Activated naive CD4-positive, alpha-beta T cell treated with anti-CD3 and anti-CD28 coated beads for 36 hours (primary cell): ENCODE measurements around the gene XAB2. TPM values are rescaled to one million over a fixed set of nuclear protein-coding genes. Genes with fewer than 3 reads are reported as not detected.

Experiments
- CTCF ChIA-PET: fragments of 350-600 bp; sonication (Branson Sonifier 250); formaldehyde crosslinking; loops from one replicate; lab custom pipeline; 2021; ENCODE audit warnings: antibody characterized with exemption; lab: Charles Lee
- DNase-seq: peaks from one replicate; pipeline ENCODE4 v3.0.0-alpha.2; 2020
- H3K27ac Mint-ChIP-seq: one replicate; pipeline ENCODE4 v1.8.0; 2021; ENCODE audit warnings: mild to moderate bottlenecking, mixed read lengths
- H3K27me3 Mint-ChIP-seq: one replicate; pipeline ENCODE4 v1.8.0; 2021; ENCODE audit warnings: low read depth, mixed read lengths
- H3K36me3 Mint-ChIP-seq: one replicate; pipeline ENCODE4 v1.8.0; 2021; ENCODE audit warnings: low read depth, mixed read lengths
- H3K4me1 Mint-ChIP-seq: one replicate; pipeline ENCODE4 v1.8.0; 2021; ENCODE audit warnings: low read depth, mixed read lengths
- H3K4me3 Mint-ChIP-seq: one replicate; pipeline ENCODE4 v1.8.0; 2021; ENCODE audit warnings: mild to moderate bottlenecking, moderate library complexity, mixed read lengths
- H3K9me3 Mint-ChIP-seq: one replicate; pipeline ENCODE4 v1.8.0; 2021; ENCODE audit warnings: mixed read lengths
- intact Hi-C: fragments of 100-400 bp; cut with micrococcal nuclease; formaldehyde crosslinking; loops from one replicate; pipeline ENCODE4 v1.15.1; 2023
- microRNA-seq: library from miRNA; unstranded; fragments of <30 nt; microRNA quantifications from one replicate; pipeline ENCODE4 v1.2.0, GENCODE V29; 2022; ENCODE audit warnings: borderline microRNAs expressed, borderline replicate concordance
- total RNA-seq, 2 experiments: library from RNA; stranded (reverse); gene quantifications; one replicate each; pipeline ENCODE4 v1.2.3, GENCODE V29; 2021

Gene XAB2
- total RNA-seq, 2 experiments from 2014 or later, result 60.0 to 60.4 TPM

DNA sequence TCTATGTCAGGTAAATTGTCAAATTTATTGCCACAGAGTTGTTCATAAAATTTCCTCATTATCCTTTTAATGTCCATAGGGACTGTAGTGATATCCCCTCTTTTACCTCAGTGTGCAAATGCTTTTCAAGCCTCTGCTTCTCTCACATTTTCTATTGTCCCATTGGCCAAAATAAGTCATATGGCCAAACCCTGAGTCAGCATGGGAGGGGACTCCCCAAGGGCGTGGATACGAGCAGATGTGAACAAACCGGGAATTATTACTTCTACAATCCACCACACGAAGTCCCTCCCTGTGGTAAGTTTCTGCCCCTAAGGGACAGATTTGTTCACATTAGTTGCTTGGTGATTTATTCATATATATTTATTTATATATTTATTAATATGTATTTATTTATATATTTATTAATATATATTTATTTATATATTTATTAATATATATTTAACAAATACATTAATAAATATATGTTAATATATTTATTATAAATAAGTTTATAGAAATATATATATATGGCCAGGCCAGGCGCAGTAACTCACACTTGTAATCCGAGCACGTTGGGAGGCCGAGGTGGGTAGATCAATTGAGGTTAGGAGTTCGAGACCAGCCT lies 53.8 kb downstream of the XAB2 start:
- no peaks in the 10 kb centered on the region for H3K4me1 Mint-ChIP-seq
- no peak overlapping the region for H3K27ac Mint-ChIP-seq
- no peak overlapping the region for H3K4me3 Mint-ChIP-seq
- no peak for DNase-seq
- H3K27me3 Mint-ChIP-seq, result peaks cover 4% of the 10 kb centered on the region
- H3K36me3 Mint-ChIP-seq, result no peaks in the 10 kb centered on the region
- intact Hi-C loops, result no loop called here
- CTCF ChIA-PET, result no interaction called here
- H3K9me3 Mint-ChIP-seq, result no peaks in the 10 kb centered on the region

DNA sequence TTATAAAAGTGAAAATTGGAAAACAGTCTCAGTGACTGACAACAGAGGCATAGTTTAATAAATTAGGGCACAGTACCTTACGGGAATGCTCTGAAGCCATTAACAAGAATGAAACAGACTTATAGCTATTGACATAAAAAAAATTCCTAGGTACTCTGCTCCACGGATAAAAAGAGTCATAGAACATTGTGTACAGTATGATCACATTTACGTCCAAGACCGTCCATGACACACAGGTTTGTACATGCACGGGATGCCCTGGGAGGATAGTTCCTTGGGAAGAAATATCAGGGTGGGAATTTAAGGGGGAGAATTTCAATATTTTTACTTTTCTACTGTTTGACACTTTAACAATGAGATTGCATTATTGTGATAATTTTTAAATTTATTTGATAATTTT lies 58.6 kb downstream of the XAB2 start:
- no peak for DNase-seq
- H3K27ac Mint-ChIP-seq, result no peak overlapping the region
- intact Hi-C loops, result no loop called here
- H3K27me3 Mint-ChIP-seq, result no peaks in the 10 kb centered on the region
- H3K36me3 Mint-ChIP-seq, result no peaks in the 10 kb centered on the region
- no peaks in the 10 kb centered on the region for H3K9me3 Mint-ChIP-seq
- CTCF ChIA-PET, result interaction anchor here (0.6 kb wide), 1 partner anchor 240 kb away, joined by 3 read pairs; no protein-coding TSS in a partner anchor
- H3K4me3 Mint-ChIP-seq, result no peak overlapping the region
- no peaks in the 10 kb centered on the region for H3K4me1 Mint-ChIP-seq

Small RNA genes lying within 50 kb of the gene (microRNA-seq; reads per million reads assigned to microRNA genes)
- not detected for gene MIR6792

Other genes starting within 250 kb of the XAB2 start
- 1 to 10 TPM in 1 of 2 experiments, under 1 TPM in 1; 0.86 to 1.1 TPM for gene PEX11G, start 140.5 kb downstream of the XAB2 start, total RNA-seq
- 1 to 10 TPM; 3.7 to 3.9 TPM for gene ZNF358, start 113.4 kb downstream of the XAB2 start, total RNA-seq
- gene MCOLN1, start 106.9 kb downstream of the XAB2 start, total RNA-seq, result 1 to 10 TPM; 4.2 to 5.2 TPM
- 10 to 100 TPM; 75.5 to 81.7 TPM for gene PNPLA6, start 93.8 kb downstream of the XAB2 start, total RNA-seq
- under 1 TPM; 0.24 to 0.30 TPM for gene CAMSAP3, start 33.7 kb downstream of the XAB2 start, total RNA-seq
- gene PET100, start 248 bp upstream of the XAB2 start, total RNA-seq, result 10 to 100 TPM; 93.9 to 96.5 TPM
- under 1 TPM in 1 of 2 experiments, not detected in 1; 0.64 TPM for gene PCP2, start 4.2 kb upstream of the XAB2 start, total RNA-seq
- gene STXBP2, start 7.6 kb upstream of the XAB2 start, total RNA-seq, result 10 to 100 TPM; 88.4 to 92.4 TPM
- gene RETN, start 39.5 kb upstream of the XAB2 start, total RNA-seq, result not detected
- not detected for gene MCEMP1, start 47.5 kb upstream of the XAB2 start, total RNA-seq
- 10 to 100 TPM; 74.7 to 82.4 TPM for gene TRAPPC5, start 51.3 kb upstream of the XAB2 start, total RNA-seq
- under 1 TPM; 0.86 to 0.89 TPM for gene FCER2, start 72.6 kb upstream of the XAB2 start, total RNA-seq
- gene CLEC4G, start 102.6 kb upstream of the XAB2 start, total RNA-seq, result not detected
- not detected for gene CD209, start 118.0 kb upstream of the XAB2 start, total RNA-seq
- not detected for gene CLEC4M, start 133.7 kb upstream of the XAB2 start, total RNA-seq
- 1 to 10 TPM; 5.2 TPM for gene EVI5L, start 200.7 kb upstream of the XAB2 start, total RNA-seq
- gene PRR36, start 244.8 kb upstream of the XAB2 start, total RNA-seq, result under 1 TPM; 0.07 to 0.12 TPM